NB4 (cell line): ENCODE measurements around the gene LBR.

Experiments
- MYC ChIP-seq: IDR thresholded peaks from 2 replicates; pipeline ENCODE4 v1.6.1; 2011; ENCODE audit warnings: low read depth, low read length
- POLR2A ChIP-seq: IDR thresholded peaks from 2 replicates; pipeline ENCODE4 v1.6.1; 2011; ENCODE audit warnings: mild to moderate bottlenecking; ENCODE audit not compliant: insufficient read length; ENCODE audit errors: extremely low read depth
- TF ChIP-seq, protein P1 (sequence below): IDR thresholded peaks from one replicate; pipeline ENCODE4 v1.5.1; 2012; ENCODE audit warnings: low read depth, low read length
- TF ChIP-seq, protein P2 (sequence below): IDR thresholded peaks from 2 replicates; pipeline ENCODE4 v1.6.1; 2011; ENCODE audit warnings: low read depth, low read length

DNA sequence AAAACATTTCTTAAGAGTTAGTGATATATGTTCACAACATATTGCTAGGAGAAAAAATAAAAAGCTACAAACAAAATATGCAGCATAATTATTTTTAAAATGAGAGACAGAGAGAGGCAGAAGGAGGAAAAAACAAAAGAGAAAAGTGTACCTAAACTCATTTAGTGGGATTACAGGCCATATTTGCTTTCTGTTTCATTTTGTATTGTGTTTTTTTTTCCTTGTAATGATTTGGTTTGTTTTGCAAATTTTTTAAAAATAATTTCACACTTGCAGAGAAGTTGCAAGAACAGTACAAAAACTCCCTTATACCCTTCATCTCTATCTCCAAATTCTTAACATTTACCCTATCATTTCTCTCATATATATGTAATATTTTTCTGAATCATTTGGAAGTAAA is 65.0 kb downstream of the LBR start:
- TF ChIP-seq, protein P1, sequence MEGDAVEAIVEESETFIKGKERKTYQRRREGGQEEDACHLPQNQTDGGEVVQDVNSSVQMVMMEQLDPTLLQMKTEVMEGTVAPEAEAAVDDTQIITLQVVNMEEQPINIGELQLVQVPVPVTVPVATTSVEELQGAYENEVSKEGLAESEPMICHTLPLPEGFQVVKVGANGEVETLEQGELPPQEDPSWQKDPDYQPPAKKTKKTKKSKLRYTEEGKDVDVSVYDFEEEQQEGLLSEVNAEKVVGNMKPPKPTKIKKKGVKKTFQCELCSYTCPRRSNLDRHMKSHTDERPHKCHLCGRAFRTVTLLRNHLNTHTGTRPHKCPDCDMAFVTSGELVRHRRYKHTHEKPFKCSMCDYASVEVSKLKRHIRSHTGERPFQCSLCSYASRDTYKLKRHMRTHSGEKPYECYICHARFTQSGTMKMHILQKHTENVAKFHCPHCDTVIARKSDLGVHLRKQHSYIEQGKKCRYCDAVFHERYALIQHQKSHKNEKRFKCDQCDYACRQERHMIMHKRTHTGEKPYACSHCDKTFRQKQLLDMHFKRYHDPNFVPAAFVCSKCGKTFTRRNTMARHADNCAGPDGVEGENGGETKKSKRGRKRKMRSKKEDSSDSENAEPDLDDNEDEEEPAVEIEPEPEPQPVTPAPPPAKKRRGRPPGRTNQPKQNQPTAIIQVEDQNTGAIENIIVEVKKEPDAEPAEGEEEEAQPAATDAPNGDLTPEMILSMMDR, result no peak
- TF ChIP-seq MYC (no peak), POLR2A (no peak)
- TF ChIP-seq, protein P2, sequence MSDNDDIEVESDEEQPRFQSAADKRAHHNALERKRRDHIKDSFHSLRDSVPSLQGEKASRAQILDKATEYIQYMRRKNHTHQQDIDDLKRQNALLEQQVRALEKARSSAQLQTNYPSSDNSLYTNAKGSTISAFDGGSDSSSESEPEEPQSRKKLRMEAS, result no peak
